H1 (cell line): ENCODE data around the gene MACC1. TPM values are rescaled to one million over a fixed set of nuclear protein-coding genes. Genes with fewer than 3 reads are reported as not detected.

Experiments
- CTCF ChIA-PET: fragments of 300-600 bp; sonication (Branson Sonifier 250); formaldehyde crosslinking; loops from one replicate; lab custom pipeline; 2021; ENCODE audit not compliant: partially characterized antibody; lab: Charles Lee
- POLR2A ChIA-PET: fragments of 300-600 bp; sonication (Branson Sonifier 250); formaldehyde crosslinking; loops from one replicate; lab custom pipeline; 2021; ENCODE audit warnings: inconsistent platforms; ENCODE audit not compliant: partially characterized antibody; lab: Charles Lee
- DNase-seq, 2 experiments: peaks; one replicate each; pipeline versions ENCODE4 v3.0.0 to v3.0.0-alpha.2; 2010 to 2022; ENCODE audit warnings: low spot score in 2 of 2, low read depth in 1 of 2, mixed read lengths in 1 of 2
- FAIRE-seq: peaks from 2 replicates; lab custom pipeline; 2011; peaks lifted over from hg19 to GRCh38; lab: Jason Lieb, UNC
- H2AFZ ChIP-seq: 2 replicates; pipeline ENCODE4 v1.8.1; 2012; ENCODE audit warnings: low read length, inconsistent platforms
- H2AK5ac ChIP-seq: 2 replicates; pipeline ENCODE4 v1.6.1; 2013; ENCODE audit warnings: low read depth, low read length
- H2BK120ac ChIP-seq: replicated peaks from 2 replicates; pipeline ENCODE3; 2013; ENCODE audit warnings: low read depth, low read length, inconsistent platforms
- H2BK12ac ChIP-seq: 2 replicates; pipeline ENCODE4 v1.6.1; 2013; ENCODE audit warnings: low read depth, low read length
- H2BK15ac ChIP-seq: 2 replicates; pipeline ENCODE4 v1.6.1; 2013; ENCODE audit warnings: low read length
- H2BK20ac ChIP-seq: 2 replicates; pipeline ENCODE4 v1.6.1; 2013; ENCODE audit warnings: low read length
- H2BK5ac ChIP-seq: 2 replicates; pipeline ENCODE4 v1.6.1; 2013; ENCODE audit warnings: low read depth, low read length
- H3K14ac ChIP-seq: 2 replicates; pipeline ENCODE4 v1.6.1; 2013; ENCODE audit warnings: inconsistent platforms; ENCODE audit not compliant: insufficient read length
- H3K18ac ChIP-seq: 2 replicates; pipeline ENCODE4 v1.6.1; 2013; ENCODE audit warnings: low read length; ENCODE audit errors: extremely low read depth
- H3K23ac ChIP-seq: 2 replicates; pipeline ENCODE4 v1.6.1; 2013; ENCODE audit warnings: inconsistent platforms; ENCODE audit not compliant: insufficient read length
- H3K23me2 ChIP-seq: 2 replicates; pipeline ENCODE4 v1.6.1; 2013; ENCODE audit warnings: low read depth, low read length
- H3K27ac ChIP-seq: 2 replicates; pipeline ENCODE4 v1.6.1; 2011; ENCODE audit warnings: low read depth, low read length, inconsistent platforms
- H3K27me3 ChIP-seq, 4 experiments: replicated peaks in 1 of 4; 1 replicate in 1 of 4; 2 replicates in 3 of 4; pipeline versions ENCODE4 v1.6.1 to v1.8.1; 2011 to 2013; ENCODE audit warnings: low read length in 3 of 4, mild to moderate bottlenecking in 3 of 4, inconsistent platforms in 2 of 4, mixed read lengths in 2 of 4, moderate library complexity in 1 of 4; ENCODE audit not compliant: control insufficient read depth in 3 of 4, insufficient read depth in 3 of 4; ENCODE audit errors: extremely low read depth in 1 of 4
- H3K36me3 ChIP-seq, 4 experiments: 2 replicates each; pipeline versions ENCODE4 v1.6.1 to v1.8.1; 2011 to 2013; ENCODE audit warnings: mild to moderate bottlenecking in 4 of 4, low read length in 3 of 4, moderate library complexity in 2 of 4, control low read depth in 1 of 4, inconsistent platforms in 1 of 4; ENCODE audit not compliant: insufficient read depth in 4 of 4, control insufficient read depth in 2 of 4
- H3K4ac ChIP-seq: replicated peaks from 2 replicates; pipeline ENCODE3; 2013; ENCODE audit warnings: low read length, low read depth, mixed read lengths, inconsistent platforms; ENCODE audit not compliant: insufficient read length
- H3K4me1 ChIP-seq, 4 experiments: replicated peaks in 1 of 4; 1 replicate in 1 of 4; 2 replicates in 3 of 4; pipeline versions ENCODE4 v1.6.1 to v1.8.1; 2011 to 2013; ENCODE audit warnings: low read length in 3 of 4, inconsistent platforms in 2 of 4, mixed read lengths in 1 of 4; ENCODE audit not compliant: insufficient read depth in 4 of 4, control insufficient read depth in 3 of 4
- H3K4me2 ChIP-seq, 2 experiments: 2 replicates each; pipeline versions ENCODE4 v1.6.1 to v1.8.1; 2011 to 2013; ENCODE audit warnings: low read depth in 2 of 2, low read length in 2 of 2, control low read depth in 1 of 2, inconsistent platforms in 1 of 2, mild to moderate bottlenecking in 1 of 2; ENCODE audit not compliant: insufficient read depth in 1 of 2
- H3K4me3 ChIP-seq, 4 experiments: fragments of 200-600, 300-600 bp in 1 of 4; sonication (generic), shearing (Covaris generic), sonication (Bioruptor Twin) in 1 of 4; 2 replicates each; pipeline versions ENCODE4 v1.5.1 to v1.8.1; 2011 to 2016; ENCODE audit warnings: low read length in 4 of 4, low read depth in 3 of 4, control low read depth in 2 of 4, inconsistent platforms in 2 of 4, mild to moderate bottlenecking in 2 of 4, mixed read lengths in 1 of 4, moderate library complexity in 1 of 4; ENCODE audit not compliant: insufficient read depth in 2 of 4; ENCODE audit errors: extremely low read depth in 1 of 4
- H3K56ac ChIP-seq: replicated peaks from 2 replicates; pipeline ENCODE3; 2013; ENCODE audit warnings: low read depth, mild to moderate bottlenecking, mixed read lengths, low read length, inconsistent platforms; ENCODE audit not compliant: insufficient read length
- H3K79me1 ChIP-seq: 2 replicates; pipeline ENCODE4 v1.6.1; 2013; ENCODE audit warnings: low read depth, low read length, control low read depth
- H3K79me2 ChIP-seq, 2 experiments: 2 replicates each; pipeline versions ENCODE4 v1.6.1 to v1.8.1; 2012 to 2013; ENCODE audit warnings: low read length in 2 of 2, mild to moderate bottlenecking in 2 of 2, inconsistent platforms in 1 of 2; ENCODE audit not compliant: insufficient read depth in 2 of 2, control insufficient read depth in 1 of 2
- H3K9ac ChIP-seq, 4 experiments: replicated peaks in 1 of 4; 1 replicate in 1 of 4; 2 replicates in 3 of 4; pipeline versions ENCODE4 v1.6.1 to v1.8.1; 2011 to 2013; ENCODE audit warnings: low read depth in 3 of 4, low read length in 3 of 4, control low read depth in 2 of 4, mild to moderate bottlenecking in 2 of 4, moderate library complexity in 2 of 4, inconsistent platforms in 1 of 4; ENCODE audit errors: extremely low read depth in 1 of 4
- H3K9me3 ChIP-seq, 2 experiments: 2 replicates each; pipeline versions ENCODE4 v1.6.1 to v1.8.1; 2012 to 2013; ENCODE audit warnings: mild to moderate bottlenecking in 2 of 2, moderate library complexity in 2 of 2, control low read depth in 1 of 2, inconsistent platforms in 1 of 2, low read depth in 1 of 2, low read length in 1 of 2, mixed read lengths in 1 of 2; ENCODE audit not compliant: insufficient read depth in 2 of 2
- H4K20me1 ChIP-seq, 2 experiments: replicated peaks in 1 of 2; 2 replicates each; pipeline versions ENCODE3 to v1.8.1; 2011 to 2013; ENCODE audit warnings: inconsistent platforms in 2 of 2, low read length in 2 of 2, mild to moderate bottlenecking in 1 of 2; ENCODE audit not compliant: insufficient read depth in 2 of 2, control insufficient read depth in 1 of 2
- H4K5ac ChIP-seq: 2 replicates; pipeline ENCODE4 v1.6.1; 2013; ENCODE audit warnings: low read length, low read depth, mixed read lengths, inconsistent platforms; ENCODE audit not compliant: insufficient read length
- H4K8ac ChIP-seq: 2 replicates; pipeline ENCODE4 v1.8.0; 2013; ENCODE audit warnings: mild to moderate bottlenecking, moderate library complexity, low read length, inconsistent platforms; ENCODE audit not compliant: insufficient read depth; ENCODE audit errors: extremely low read depth
- H4K91ac ChIP-seq: replicated peaks from 2 replicates; pipeline ENCODE3; 2013; ENCODE audit warnings: low read length, mixed read lengths, inconsistent platforms; ENCODE audit not compliant: insufficient read length
- BACH1 ChIP-seq: IDR thresholded peaks from 2 replicates; pipeline ENCODE4 v1.6.1; 2012; ENCODE audit warnings: low read length, improper control_type of control experiment
- KDM5A ChIP-seq: fragments of 200-600 bp; IDR thresholded peaks from 2 replicates; pipeline ENCODE4 v1.7.1; 2012; ENCODE audit warnings: mild to moderate bottlenecking, low read length, inconsistent platforms, mixed read lengths
- TBP ChIP-seq: IDR thresholded peaks from 2 replicates; pipeline ENCODE4 v1.6.1; 2011; ENCODE audit warnings: low read depth, low read length, improper control_type of control experiment
- WGBS, 2 experiments: shearing (Covaris generic) in 1 of 2; methylation state at CpG; one replicate each; pipeline versions ENCODE4 v1.1.6 to v1.1.7; 2013 to 2015; ENCODE audit warnings: low lambda C conversion rate in 2 of 2, mixed read lengths in 2 of 2, inconsistent platforms in 1 of 2, low coverage in 1 of 2, missing lambda C conversion rate in 1 of 2; ENCODE audit not compliant: insufficient replicate concordance in 2 of 2, insufficient coverage in 1 of 2, insufficient read length in 1 of 2; ENCODE audit errors: extremely low coverage in 1 of 2, missing lambda C conversion rate in 1 of 2; 5-methylcytosine and 5-hydroxymethylcytosine counted together
- polyA plus RNA-seq, 7 experiments: library from polyadenylated mRNA; depleted of rRNA in 3 of 7; stranded (reverse) in 5 of 7; unstranded in 2 of 7; fragments of >200 nt in 5 of 7; fragments of 200-250 nt in 2 of 7; gene quantifications; 1 replicate in 5 of 7; 2 replicates in 1 of 7; 4 replicates in 1 of 7; pipeline versions ENCODE4 v1.2.1 to v1.2.3, GENCODE V29; 2011 to 2013; ENCODE audit warnings: missing spikeins in 2 of 7, mixed read lengths in 2 of 7
- total RNA-seq: library from RNA; stranded (reverse); fragmentation: NEBNext Ultra II Directional; extraction: Animal tissue kit (Norgen Biotek cat#: 25700); gene quantifications from 2 replicates; pipeline ENCODE4 v1.2.1, GENCODE V29; 2021

Gene MACC1
- total and polyA plus RNA-seq, 2 of the 8 experiments (the other 6 are each of a cell fraction or from before 2014, with no cell fraction given), result 2.0 to 17.2 TPM

DNA sequence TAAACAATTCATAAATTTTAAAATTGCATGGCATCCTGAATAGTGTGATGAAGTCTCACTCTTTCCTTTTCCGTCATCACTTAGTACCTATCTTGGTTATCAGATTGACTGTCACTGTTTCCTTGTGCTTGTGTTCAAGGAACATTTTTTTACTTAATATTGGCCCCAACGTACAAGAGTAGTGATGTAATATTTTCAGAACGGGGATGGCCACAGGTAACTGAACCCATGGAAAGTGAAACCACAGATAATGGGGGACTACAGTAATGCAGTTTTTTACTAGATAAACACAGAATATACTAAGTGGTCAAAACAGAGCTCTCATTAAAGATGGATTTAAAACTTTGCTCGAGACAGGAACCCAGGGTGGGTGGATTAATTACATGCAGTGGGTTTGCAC lies 85.4 kb downstream of the MACC1 start:
- peaks cover 0 to 4% (median 0%) of the 10 kb centered on the region in 4 experiments; a peak in 1 of 8 replicates for H3K36me3 ChIP-seq
- DNase-seq (no peak), FAIRE-seq (no peak)
- no peak overlapping the region for H2AK5ac ChIP-seq
- no peak overlapping the region for H2BK20ac ChIP-seq
- no peak overlapping the region for H2BK15ac ChIP-seq
- H3K9ac ChIP-seq, result no peak overlapping the region
- TF ChIP-seq BACH1 (no peak), KDM5A (no peak), TBP (no peak)
- no peaks in the 10 kb centered on the region for H4K20me1 ChIP-seq
- no peak overlapping the region for H3K4ac ChIP-seq
- no peaks in the 10 kb centered on the region for H3K9me3 ChIP-seq
- no peak overlapping the region for H3K18ac ChIP-seq
- ChIA-PET CTCF (interaction anchor here (1.0 to 1.8 kb wide), 2 partner anchors 15 to 24 kb away, joined by 4 read pairs; no protein-coding TSS in a partner anchor), POLR2A (interaction anchor here (1.0 to 3.9 kb wide), 5 partner anchors 9 to 36 kb away, joined by 3 to 19 read pairs (median 4); no protein-coding TSS in a partner anchor)
- no peaks in the 10 kb centered on the region; the same call in 1 of the 2 replicates for H3K79me1 ChIP-seq
- H3K27ac ChIP-seq, result no peak overlapping the region
- no peak overlapping the region for H4K8ac ChIP-seq
- no peak overlapping the region for H2BK12ac ChIP-seq
- no peak overlapping the region for H3K23ac ChIP-seq
- no peak overlapping the region for H2BK5ac ChIP-seq
- H3K14ac ChIP-seq, result no peak overlapping the region
- H3K4me2 ChIP-seq, result no peak overlapping the region
- no peak overlapping the region for H2BK120ac ChIP-seq
- no peak overlapping the region for H2AFZ ChIP-seq
- 91% methylated on average over 4 of the region's 4 CpGs; no CpG with 5 or more reads in 1 of the 2 experiments for WGBS, 2 experiments
- peaks cover 0 to 17% (median 3%) of the 10 kb centered on the region in 4 experiments; a peak in 5 of 7 replicates for H3K4me1 ChIP-seq
- no peaks in the 10 kb centered on the region for H3K27me3 ChIP-seq
- no peak overlapping the region for H4K91ac ChIP-seq
- H3K79me2 ChIP-seq, result no peaks in the 10 kb centered on the region
- H3K23me2 ChIP-seq, result no peaks in the 10 kb centered on the region
- no peak overlapping the region for H3K56ac ChIP-seq
- H4K5ac ChIP-seq, result no peak overlapping the region
- no peak overlapping the region for H3K4me3 ChIP-seq
